ENCODE results near the gene TMX4.

The TMX4 gene

GRCh38 chr20:8005575-8006366, 13.8 kb downstream of the TMX4 start:
- no peaks in the 10 kb centered on the region for H3K9me3 ChIP-seq (ENCODE audit: control insufficient read depth, insufficient read depth, low read length)
- TF ChIP-seq EZH2phosphoT487 (IDR thresholded peaks at IDR 0.05; ENCODE audit: borderline replicate concordance, low read length) (no peak), CTCF (IDR thresholded peaks at IDR 0.05; ENCODE audit: low read depth, low read length, poor library complexity, severe bottlenecking) (no peak)
- H3K4me2 ChIP-seq (ENCODE audit: low read length): no peak overlapping the region
- no peak overlapping the region for H3K4me3 ChIP-seq (ENCODE audit: low read length)
- no peaks in the 10 kb centered on the region for H4K20me1 ChIP-seq (ENCODE audit: control insufficient read depth, insufficient read depth, low read depth, low read length)
- no peak overlapping the region for H3K27ac ChIP-seq (ENCODE audit: low read depth, low read length)
- H3K79me2 ChIP-seq (ENCODE audit: control insufficient read depth, low read length): peaks cover 4% of the 10 kb centered on the region
- H3K27me3 ChIP-seq (ENCODE audit: control insufficient read depth, low read length): no peaks in the 10 kb centered on the region
- no peaks in the 10 kb centered on the region for H3K9me2 ChIP-seq (replicated peaks; ENCODE audit: control insufficient read depth, low read length)
- H3F3A ChIP-seq (ENCODE audit: control insufficient read depth, insufficient read depth): no peaks in the 10 kb centered on the region
- peaks cover 34% of the 10 kb centered on the region for H3K36me3 ChIP-seq (ENCODE audit: control insufficient read depth, low read length)
- peaks cover 11% of the 10 kb centered on the region for H3K4me1 ChIP-seq (ENCODE audit: control insufficient read depth, low read length)

GRCh38 chr20:8005033-8005432, 14.5 kb downstream of the TMX4 start:
- TF ChIP-seq EZH2phosphoT487 (IDR thresholded peaks at IDR 0.05; ENCODE audit: borderline replicate concordance, low read length) (no peak), CTCF (IDR thresholded peaks at IDR 0.05; ENCODE audit: low read depth, low read length, poor library complexity, severe bottlenecking) (no peak)
- H3F3A ChIP-seq (ENCODE audit: control insufficient read depth, insufficient read depth): no peaks in the 10 kb centered on the region
- H3K4me1 ChIP-seq (ENCODE audit: control insufficient read depth, low read length): peaks cover 11% of the 10 kb centered on the region
- H3K27ac ChIP-seq (ENCODE audit: low read depth, low read length): no peak overlapping the region
- H3K27me3 ChIP-seq (ENCODE audit: control insufficient read depth, low read length): no peaks in the 10 kb centered on the region
- no peak overlapping the region for H3K4me2 ChIP-seq (ENCODE audit: low read length)
- H3K79me2 ChIP-seq (ENCODE audit: control insufficient read depth, low read length): no peaks in the 10 kb centered on the region
- no peaks in the 10 kb centered on the region for H4K20me1 ChIP-seq (ENCODE audit: control insufficient read depth, insufficient read depth, low read depth, low read length)
- no peaks in the 10 kb centered on the region for H3K9me3 ChIP-seq (ENCODE audit: control insufficient read depth, insufficient read depth, low read length)
- H3K4me3 ChIP-seq (ENCODE audit: low read length): no peak overlapping the region
- H3K36me3 ChIP-seq (ENCODE audit: control insufficient read depth, low read length): peaks cover 41% of the 10 kb centered on the region
- H3K9me2 ChIP-seq (replicated peaks; ENCODE audit: control insufficient read depth, low read length): no peaks in the 10 kb centered on the region

- Histone ChIP-seq H3K9me2 (replicated peaks; ENCODE audit: control insufficient read depth, low read length) (no peaks in the 10 kb centered on the region), H4K20me1 (ENCODE audit: control insufficient read depth, insufficient read depth, low read depth, low read length) (no peaks in the 10 kb centered on the region), H3F3A (ENCODE audit: control insufficient read depth, insufficient read depth) (no peaks in the 10 kb centered on the region), H3K4me2 (ENCODE audit: low read length) (no peak overlapping the region), H3K27me3 (ENCODE audit: control insufficient read depth, low read length) (no peaks in the 10 kb centered on the region), H3K9me3 (ENCODE audit: control insufficient read depth, insufficient read depth, low read length) (no peaks in the 10 kb centered on the region), H3K4me1 (ENCODE audit: control insufficient read depth, low read length) (no peaks in the 10 kb centered on the region), H3K27ac (ENCODE audit: low read depth, low read length) (no peak overlapping the region), H3K4me3 (ENCODE audit: low read length) (no peak overlapping the region), H3K36me3 (ENCODE audit: control insufficient read depth, low read length) (peaks cover 52% of the 10 kb centered on the region), H3K79me2 (ENCODE audit: control insufficient read depth, low read length) (no peaks in the 10 kb centered on the region)
- TF ChIP-seq CTCF (IDR thresholded peaks at IDR 0.05; ENCODE audit: low read depth, low read length, poor library complexity, severe bottlenecking) (no peak), EZH2phosphoT487 (IDR thresholded peaks at IDR 0.05; ENCODE audit: borderline replicate concordance, low read length) (no peak)
Observed at GRCh38 chr20:8002056-8002455, 17.5 kb downstream of the TMX4 start.
